Mammary epithelial cell (primary cell): Measurements from ENCODE around the gene PRKN.

ENCODE experiments used
- CTCF ChIP-seq, 2 donors: IDR thresholded peaks in 1 of 2; conservative IDR thresholded peaks in 1 of 2; 2 replicates each; pipeline ENCODE4 v1.5.1; 2011 to 2012; ENCODE audit warnings: inconsistent platforms in 2 of 2, low read length in 2 of 2, mild to moderate bottlenecking in 2 of 2, control low read depth in 1 of 2, low read depth in 1 of 2; ENCODE audit not compliant: insufficient read depth in 1 of 2; ENCODE audit errors: extremely low read depth in 1 of 2
- EZH2 ChIP-seq: IDR thresholded peaks from 2 replicates; pipeline ENCODE4 v1.6.1; 2012; ENCODE audit warnings: low read length, inconsistent platforms, borderline replicate concordance

- TF ChIP-seq CTCF (conservative IDR thresholded peaks at IDR 0.05 in 1 of 2, IDR thresholded peaks at IDR 0.05 in 1 of 2; ENCODE audit: extremely low read depth in 1 of 2, insufficient read depth in 1 of 2, low read depth in 1 of 2, low read length in 2 of 2) (no peak), EZH2 (no peak)
Measured at GRCh38 chr6:162237331-162237730, 490.2 kb downstream of the PRKN start.
